Keratinocyte (primary cell): ENCODE results near the gene RNH1. TPM values are rescaled to one million over a fixed set of nuclear protein-coding genes. Genes with fewer than 3 reads are reported as not detected.

Source experiments
- DNase-seq: peaks from one replicate; pipeline ENCODE4 v3.0.0-alpha.2; 2011; ENCODE audit warnings: low read depth, missing footprints, low spot score
- FAIRE-seq: peaks from 2 replicates; lab custom pipeline; 2011; peaks lifted over from hg19 to GRCh38; lab: Jason Lieb, UNC
- H2AFZ ChIP-seq: 2 replicates; pipeline ENCODE4 v1.6.0; 2012; ENCODE audit warnings: low read length, control low read depth, inconsistent platforms; ENCODE audit not compliant: control insufficient read depth
- H3K27ac ChIP-seq: 2 replicates; pipeline ENCODE4 v1.5.1; 2011; ENCODE audit warnings: low read length; ENCODE audit not compliant: control insufficient read depth, insufficient read depth
- H3K27me3 ChIP-seq: 3 replicates; pipeline ENCODE4 v1.6.0; 2011; ENCODE audit warnings: low read length; ENCODE audit not compliant: control insufficient read depth, insufficient read depth; ENCODE audit errors: extremely low read depth
- H3K36me3 ChIP-seq, 2 experiments: 2 replicates in 1 of 2; 3 replicates in 1 of 2; pipeline ENCODE4 v1.5.1; 2011; ENCODE audit warnings: low read length in 2 of 2, mild to moderate bottlenecking in 1 of 2; ENCODE audit not compliant: control insufficient read depth in 2 of 2, insufficient read depth in 2 of 2; ENCODE audit errors: extremely low read depth in 1 of 2
- H3K4me1 ChIP-seq: 3 replicates; pipeline ENCODE4 v1.5.1; 2011; ENCODE audit warnings: low read length; ENCODE audit not compliant: control insufficient read depth, insufficient read depth; ENCODE audit errors: extremely low read depth
- H3K4me2 ChIP-seq: 3 replicates; pipeline ENCODE4 v1.6.0; 2011; ENCODE audit warnings: low read depth, low read length; ENCODE audit not compliant: control insufficient read depth, insufficient read depth; ENCODE audit errors: extremely low read depth
- H3K4me3 ChIP-seq, 3 experiments: fragments of 200-600 bp in 1 of 3; sonication (generic) in 1 of 3; 2 replicates in 2 of 3; 3 replicates in 1 of 3; pipeline ENCODE4 v1.5.1; 2011 to 2016; ENCODE audit warnings: low read length in 3 of 3, mild to moderate bottlenecking in 3 of 3, control low read depth in 2 of 3, inconsistent platforms in 1 of 3, low read depth in 1 of 3, mixed read lengths in 1 of 3, mixed run types in 1 of 3, moderate library complexity in 1 of 3; ENCODE audit not compliant: control insufficient read depth in 2 of 3, insufficient read depth in 2 of 3; ENCODE audit errors: extremely low read depth in 1 of 3
- H3K79me2 ChIP-seq: 2 replicates; pipeline ENCODE4 v1.6.0; 2012; ENCODE audit warnings: low read length; ENCODE audit not compliant: control insufficient read depth, insufficient read depth
- H3K9ac ChIP-seq: 3 replicates; pipeline ENCODE4 v1.6.0; 2011; ENCODE audit warnings: low read length; ENCODE audit not compliant: control insufficient read depth, insufficient read depth; ENCODE audit errors: extremely low read depth
- H3K9me1 ChIP-seq: 3 replicates; pipeline ENCODE4 v1.6.0; 2011; ENCODE audit warnings: low read length; ENCODE audit not compliant: control insufficient read depth, insufficient read depth; ENCODE audit errors: extremely low read depth
- H3K9me3 ChIP-seq: 2 replicates; pipeline ENCODE4 v1.5.1; 2012; ENCODE audit warnings: low read depth, low read length; ENCODE audit not compliant: control insufficient read depth
- H4K20me1 ChIP-seq: 3 replicates; pipeline ENCODE4 v1.6.0; 2011; ENCODE audit warnings: low read length; ENCODE audit not compliant: control insufficient read depth, insufficient read depth; ENCODE audit errors: extremely low read depth
- CTCF ChIP-seq, 3 experiments: IDR thresholded peaks in 1 of 3; conservative IDR thresholded peaks in 1 of 3; optimal IDR thresholded peaks in 1 of 3; 2 replicates in 2 of 3; 3 replicates in 1 of 3; pipeline versions ENCODE3 to v1.5.1; 2011; ENCODE audit warnings: low read length in 3 of 3, mild to moderate bottlenecking in 3 of 3, moderate library complexity in 2 of 3, control low read depth in 1 of 3, inconsistent platforms in 1 of 3; ENCODE audit not compliant: insufficient read depth in 2 of 3; ENCODE audit errors: extremely low read depth in 1 of 3
- EZH2 ChIP-seq: IDR thresholded peaks from one replicate; pipeline ENCODE4 v1.6.1; 2012; ENCODE audit warnings: inconsistent platforms, mild to moderate bottlenecking, low read length, moderate library complexity
- dilution Hi-C: fragments of 300-500 bp; cut with MboI; formaldehyde crosslinking; loops from one replicate; pipeline ENCODE4 v1.7.0; 2020; ENCODE audit warnings: low sequenced_read_pairs; ENCODE audit not compliant: extremely low pct_ligation_motif_present
- polyA plus RNA-seq, 5 experiments: library from polyadenylated mRNA; depleted of rRNA in 3 of 5; stranded (reverse) in 3 of 5; stranded (forward) in 1 of 5; unstranded in 1 of 5; fragments of >200 nt; gene quantifications; 1 replicate in 1 of 5; 2 replicates in 3 of 5; 3 replicates in 1 of 5; pipeline versions ENCODE4 v1.2.1 to v1.2.3, GENCODE V29; 2011 to 2012; ENCODE audit warnings: missing spikeins in 2 of 5, low read depth in 1 of 5, low replicate concordance in 1 of 5

Gene RNH1
- polyA plus RNA-seq, 1 donor (not counting 4 experiments of a cell fraction or from before 2014, with no cell fraction given) = 92.0 TPM

DNA sequence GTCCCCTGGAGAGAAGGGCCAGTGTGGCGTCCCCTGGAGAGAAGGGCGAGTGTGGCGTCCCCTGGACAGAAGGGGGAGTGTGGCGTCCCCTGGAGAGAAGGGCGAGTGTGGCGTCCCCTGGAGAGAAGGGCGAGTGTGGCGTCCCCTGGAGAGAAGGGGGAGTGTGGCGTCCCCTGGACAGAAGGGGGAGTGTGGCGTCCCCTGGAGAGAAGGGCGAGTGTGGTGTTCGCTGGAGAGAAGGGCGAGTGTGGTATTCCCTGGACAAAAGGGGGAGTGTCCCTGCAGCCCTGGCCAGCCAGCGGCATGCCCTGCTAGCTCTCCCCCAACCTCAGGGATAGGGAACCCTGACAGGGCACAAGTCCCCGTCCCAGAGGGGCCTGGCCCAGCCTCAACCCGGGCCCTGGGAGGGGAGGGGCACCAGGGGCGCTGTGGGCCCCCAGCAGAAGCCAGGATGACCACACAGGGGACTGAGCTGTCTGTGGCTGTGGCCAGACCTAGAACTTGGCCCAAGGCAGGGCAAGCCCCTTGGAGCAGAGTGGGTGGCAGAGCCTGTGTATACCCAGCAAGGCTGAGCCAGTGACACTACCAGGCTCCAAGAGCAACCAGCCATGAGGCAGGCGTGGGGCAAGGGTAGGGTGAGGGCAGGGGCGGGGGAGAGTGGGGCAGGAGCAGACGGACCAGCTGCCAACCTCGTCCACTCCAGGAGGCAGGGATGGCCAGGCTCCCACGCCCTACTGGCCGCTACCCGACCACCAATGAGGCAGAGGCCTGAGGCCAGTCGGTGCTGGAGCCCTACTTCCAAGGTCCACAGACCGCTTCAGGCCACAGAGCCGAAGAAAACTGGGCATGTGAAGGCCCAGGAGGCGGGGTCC lies 24.2 kb upstream of the RNH1 start:
- dilution Hi-C loops = no loop called here
- H3K4me2 ChIP-seq = no peak overlapping the region
- peaks cover 31% of the 10 kb centered on the region for H3K79me2 ChIP-seq
- no peak overlapping the region for H3K9ac ChIP-seq
- H3K4me1 ChIP-seq = peaks cover 14% of the 10 kb centered on the region
- DNase-seq = no peak
- H3K36me3 ChIP-seq = peaks cover 17 to 27% of the 10 kb centered on the region in 2 experiments
- no peaks in the 10 kb centered on the region for H3K9me1 ChIP-seq
- no peak for TF ChIP-seq EZH2
- TF ChIP-seq CTCF (optimal IDR thresholded peaks at IDR 0.05 in 1 of 3, IDR thresholded peaks at IDR 0.05 in 1 of 3, conservative IDR thresholded peaks at IDR 0.05 in 1 of 3; ENCODE audit: extremely low read depth in 1 of 3, insufficient read depth in 2 of 3, low read length in 3 of 3) = no peak
- H3K9me3 ChIP-seq = no peaks in the 10 kb centered on the region
- no peak overlapping the region for H3K4me3 ChIP-seq
- FAIRE-seq = no peak
- H4K20me1 ChIP-seq = peaks cover 22% of the 10 kb centered on the region
- no peak overlapping the region for H3K27ac ChIP-seq
- no peaks in the 10 kb centered on the region for H3K27me3 ChIP-seq
- H2AFZ ChIP-seq = no peak overlapping the region

GRCh38 chr11:529728-530411 lies 22.8 kb upstream of the RNH1 start:
- DNase-seq = no peak

More at GRCh38 chr11:529728-530411, 22.8 kb upstream of the RNH1 start:
- Histone ChIP-seq H3K9ac (no peak overlapping the region), H3K4me2 (no peak overlapping the region), H3K9me3 (no peaks in the 10 kb centered on the region), H3K4me3 (no peak overlapping the region), H3K27me3 (no peaks in the 10 kb centered on the region), H3K27ac (no peak overlapping the region), H2AFZ (no peak overlapping the region), H3K79me2 (peaks cover 31% of the 10 kb centered on the region), H3K9me1 (no peaks in the 10 kb centered on the region), H4K20me1 (peaks cover 22% of the 10 kb centered on the region), H3K36me3 (peaks cover 17 to 27% of the 10 kb centered on the region in 2 experiments), H3K4me1 (peaks cover 12% of the 10 kb centered on the region)
- TF ChIP-seq EZH2 = no peak
- TF ChIP-seq CTCF (optimal IDR thresholded peaks at IDR 0.05 in 1 of 3, IDR thresholded peaks at IDR 0.05 in 1 of 3, conservative IDR thresholded peaks at IDR 0.05 in 1 of 3; ENCODE audit: extremely low read depth in 1 of 3, insufficient read depth in 2 of 3, low read length in 3 of 3) = no peak
- FAIRE-seq = no peak
- dilution Hi-C loops = no loop called here
